ENCODE data around the gene LRPPRC.

The LRPPRC gene

GRCh38 chr2:43985359-43985758 lies 10.4 kb downstream of the LRPPRC start:
- Histone ChIP-seq H3K79me2 (ENCODE audit: insufficient read depth, low read length) (peaks cover 67% of the 10 kb centered on the region), H3K9ac (ENCODE audit: low read length) (no peak overlapping the region), H3K4me3 (ENCODE audit: low read depth, low read length, poor library complexity, severe bottlenecking) (no peak overlapping the region), H3K9me3 (ENCODE audit: low read length) (no peaks in the 10 kb centered on the region), H3K4me2 (ENCODE audit: low read length) (no peak overlapping the region), H3K27me3 (ENCODE audit: insufficient read depth, low read length) (no peaks in the 10 kb centered on the region), H4K20me1 (ENCODE audit: insufficient read depth, low read length) (no peaks in the 10 kb centered on the region), H3K9me2 (ENCODE audit: low read depth, low read length) (no peaks in the 10 kb centered on the region), H2AFZ (ENCODE audit: low read length) (no peak overlapping the region), H3K4me1 (ENCODE audit: insufficient read depth, low read length, severe bottlenecking) (no peaks in the 10 kb centered on the region), H3K36me3 (ENCODE audit: insufficient read depth, low read length) (peaks cover 61% of the 10 kb centered on the region), H3F3A (ENCODE audit: insufficient read depth, low read length) (no peaks in the 10 kb centered on the region), H3K27ac (ENCODE audit: low read depth, low read length, poor library complexity, severe bottlenecking) (no peak overlapping the region)
- TF ChIP-seq EZH2 (IDR thresholded peaks at IDR 0.05; ENCODE audit: borderline replicate concordance, low read length), result no peak

GRCh38 chr2:43984533-43984932 lies 11.3 kb downstream of the LRPPRC start:
- Histone ChIP-seq H3K79me2 (ENCODE audit: insufficient read depth, low read length) (peaks cover 58% of the 10 kb centered on the region), H3K4me2 (ENCODE audit: low read length) (no peak overlapping the region), H4K20me1 (ENCODE audit: insufficient read depth, low read length) (no peaks in the 10 kb centered on the region), H3K4me3 (ENCODE audit: low read depth, low read length, poor library complexity, severe bottlenecking) (no peak overlapping the region), H3K9ac (ENCODE audit: low read length) (no peak overlapping the region), H3F3A (ENCODE audit: insufficient read depth, low read length) (no peaks in the 10 kb centered on the region), H2AFZ (ENCODE audit: low read length) (no peak overlapping the region), H3K27me3 (ENCODE audit: insufficient read depth, low read length) (no peaks in the 10 kb centered on the region), H3K9me3 (ENCODE audit: low read length) (no peaks in the 10 kb centered on the region), H3K36me3 (ENCODE audit: insufficient read depth, low read length) (peaks cover 66% of the 10 kb centered on the region), H3K27ac (ENCODE audit: low read depth, low read length, poor library complexity, severe bottlenecking) (no peak overlapping the region), H3K9me2 (ENCODE audit: low read depth, low read length) (no peaks in the 10 kb centered on the region), H3K4me1 (ENCODE audit: insufficient read depth, low read length, severe bottlenecking) (no peaks in the 10 kb centered on the region)
- no peak for TF ChIP-seq EZH2 (IDR thresholded peaks at IDR 0.05; ENCODE audit: borderline replicate concordance, low read length)
- no peak for TF ChIP-seq CTCF (IDR thresholded peaks at IDR 0.05; ENCODE audit: low read length)

- Histone ChIP-seq H4K20me1 (ENCODE audit: insufficient read depth, low read length) (no peaks in the 10 kb centered on the region), H3K9me3 (ENCODE audit: low read length) (no peaks in the 10 kb centered on the region), H3K27me3 (ENCODE audit: insufficient read depth, low read length) (no peaks in the 10 kb centered on the region), H3K36me3 (ENCODE audit: insufficient read depth, low read length) (peaks cover 81% of the 10 kb centered on the region), H2AFZ (ENCODE audit: low read length) (no peak overlapping the region), H3K9ac (ENCODE audit: low read length) (no peak overlapping the region), H3K79me2 (ENCODE audit: insufficient read depth, low read length) (peaks cover 28% of the 10 kb centered on the region), H3F3A (ENCODE audit: insufficient read depth, low read length) (no peaks in the 10 kb centered on the region), H3K4me2 (ENCODE audit: low read length) (no peak overlapping the region), H3K4me1 (ENCODE audit: insufficient read depth, low read length, severe bottlenecking) (no peaks in the 10 kb centered on the region), H3K27ac (ENCODE audit: low read depth, low read length, poor library complexity, severe bottlenecking) (no peak overlapping the region), H3K9me2 (ENCODE audit: low read depth, low read length) (no peaks in the 10 kb centered on the region), H3K4me3 (ENCODE audit: low read depth, low read length, poor library complexity, severe bottlenecking) (no peak overlapping the region)
- TF ChIP-seq EZH2 (IDR thresholded peaks at IDR 0.05; ENCODE audit: borderline replicate concordance, low read length) (no peak), CTCF (IDR thresholded peaks at IDR 0.05; ENCODE audit: low read length) (no peak)
Measured at GRCh38 chr2:43980902-43981301, 14.9 kb downstream of the LRPPRC start.

- H3K27ac ChIP-seq (ENCODE audit: low read depth, low read length, poor library complexity, severe bottlenecking), result no peak overlapping the region
- no peak overlapping the region for H3K4me3 ChIP-seq (ENCODE audit: low read depth, low read length, poor library complexity, severe bottlenecking)
- H3K9me3 ChIP-seq (ENCODE audit: low read length), result no peaks in the 10 kb centered on the region
- no peaks in the 10 kb centered on the region for H3F3A ChIP-seq (ENCODE audit: insufficient read depth, low read length)
- H3K4me1 ChIP-seq (ENCODE audit: insufficient read depth, low read length, severe bottlenecking), result no peaks in the 10 kb centered on the region
- H3K79me2 ChIP-seq (ENCODE audit: insufficient read depth, low read length), result no peaks in the 10 kb centered on the region
- H4K20me1 ChIP-seq (ENCODE audit: insufficient read depth, low read length), result no peaks in the 10 kb centered on the region; the same call in 1 of the 2 replicates
- no peak overlapping the region for H3K4me2 ChIP-seq (ENCODE audit: low read length)
- TF ChIP-seq EZH2 (IDR thresholded peaks at IDR 0.05; ENCODE audit: borderline replicate concordance, low read length), result no peak
- TF ChIP-seq CTCF (IDR thresholded peaks at IDR 0.05; ENCODE audit: low read length), result no peak
- no peaks in the 10 kb centered on the region for H3K9me2 ChIP-seq (ENCODE audit: low read depth, low read length)
- no peak overlapping the region for H2AFZ ChIP-seq (ENCODE audit: low read length)
- peaks cover 97% of the 10 kb centered on the region for H3K36me3 ChIP-seq (ENCODE audit: insufficient read depth, low read length)
- H3K27me3 ChIP-seq (ENCODE audit: insufficient read depth, low read length), result no peaks in the 10 kb centered on the region
- no peak overlapping the region for H3K9ac ChIP-seq (ENCODE audit: low read length)
Measured at GRCh38 chr2:43977677-43978375, 18.0 kb downstream of the LRPPRC start.

Data from OCI-LY1 (cell line).